Sigmoid colon (tissue), 4 donors: ENCODE measurements around the gene TMEM44.

ENCODE experiments used
- EP300 ChIP-seq, 4 donors: sonication (generic); formaldehyde crosslinking; IDR thresholded peaks; one replicate each; pipeline ENCODE4 v1.6.1; 2017; ENCODE audit warnings: antibody characterized with exemption in 4 of 4
- POLR2A ChIP-seq, 2 donors: fragments of 450-650 bp; IDR thresholded peaks; one replicate each; pipeline ENCODE4 v1.6.1; 2016; ENCODE audit warnings: antibody characterized with exemption in 2 of 2, mild to moderate bottlenecking in 2 of 2, moderate library complexity in 2 of 2
- TF ChIP-seq, protein P1 (sequence below), 4 experiments: fragments of 450-650 bp in 3 of 4; fragments of 200-600 bp in 1 of 4; IDR thresholded peaks; one replicate each; pipeline ENCODE4 v1.5.1; 2016 to 2019; ENCODE audit warnings: antibody characterized with exemption in 4 of 4, mild to moderate bottlenecking in 3 of 4, moderate library complexity in 2 of 4

DNA sequence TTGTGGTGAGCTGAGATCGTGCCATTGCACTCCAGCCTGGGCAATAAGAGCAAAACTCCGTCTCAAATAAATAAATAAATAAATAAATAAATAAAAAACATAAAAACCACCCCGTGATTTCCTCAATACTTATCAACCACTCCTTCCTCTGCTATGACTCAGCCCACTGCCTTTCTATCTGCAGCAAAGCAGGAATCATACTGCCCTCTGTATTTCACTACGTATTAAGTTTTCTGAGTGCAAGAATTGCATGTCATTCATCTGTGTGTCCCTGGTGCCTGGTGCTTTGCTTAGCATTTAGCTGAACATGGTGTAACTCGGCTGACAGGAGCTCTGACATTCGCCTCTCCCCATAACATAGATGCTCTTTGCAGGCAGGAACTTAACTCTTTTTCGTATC is 31.6 kb upstream of the TMEM44 start:
- TF ChIP-seq, protein P1, sequence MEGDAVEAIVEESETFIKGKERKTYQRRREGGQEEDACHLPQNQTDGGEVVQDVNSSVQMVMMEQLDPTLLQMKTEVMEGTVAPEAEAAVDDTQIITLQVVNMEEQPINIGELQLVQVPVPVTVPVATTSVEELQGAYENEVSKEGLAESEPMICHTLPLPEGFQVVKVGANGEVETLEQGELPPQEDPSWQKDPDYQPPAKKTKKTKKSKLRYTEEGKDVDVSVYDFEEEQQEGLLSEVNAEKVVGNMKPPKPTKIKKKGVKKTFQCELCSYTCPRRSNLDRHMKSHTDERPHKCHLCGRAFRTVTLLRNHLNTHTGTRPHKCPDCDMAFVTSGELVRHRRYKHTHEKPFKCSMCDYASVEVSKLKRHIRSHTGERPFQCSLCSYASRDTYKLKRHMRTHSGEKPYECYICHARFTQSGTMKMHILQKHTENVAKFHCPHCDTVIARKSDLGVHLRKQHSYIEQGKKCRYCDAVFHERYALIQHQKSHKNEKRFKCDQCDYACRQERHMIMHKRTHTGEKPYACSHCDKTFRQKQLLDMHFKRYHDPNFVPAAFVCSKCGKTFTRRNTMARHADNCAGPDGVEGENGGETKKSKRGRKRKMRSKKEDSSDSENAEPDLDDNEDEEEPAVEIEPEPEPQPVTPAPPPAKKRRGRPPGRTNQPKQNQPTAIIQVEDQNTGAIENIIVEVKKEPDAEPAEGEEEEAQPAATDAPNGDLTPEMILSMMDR (IDR thresholded peaks at IDR 0.05), result no peak
- TF ChIP-seq EP300 (IDR thresholded peaks at IDR 0.05) (no peak), POLR2A (IDR thresholded peaks at IDR 0.05) (no peak)
